Stimulated activated CD8-positive, alpha-beta memory T cell treated with anti-CD3 and anti-CD28 coated beads, Interleukin-15, amount 100 ng/mL, for 4 hours (primary cell): ENCODE results near the gene SEMA3C.

ENCODE experiments used
- DNase-seq, 2 donors: peaks; one replicate each; pipeline ENCODE4 v3.0.0-alpha.2; 2020; ENCODE audit warnings: low read depth in 2 of 2

Gene SEMA3C

DNA sequence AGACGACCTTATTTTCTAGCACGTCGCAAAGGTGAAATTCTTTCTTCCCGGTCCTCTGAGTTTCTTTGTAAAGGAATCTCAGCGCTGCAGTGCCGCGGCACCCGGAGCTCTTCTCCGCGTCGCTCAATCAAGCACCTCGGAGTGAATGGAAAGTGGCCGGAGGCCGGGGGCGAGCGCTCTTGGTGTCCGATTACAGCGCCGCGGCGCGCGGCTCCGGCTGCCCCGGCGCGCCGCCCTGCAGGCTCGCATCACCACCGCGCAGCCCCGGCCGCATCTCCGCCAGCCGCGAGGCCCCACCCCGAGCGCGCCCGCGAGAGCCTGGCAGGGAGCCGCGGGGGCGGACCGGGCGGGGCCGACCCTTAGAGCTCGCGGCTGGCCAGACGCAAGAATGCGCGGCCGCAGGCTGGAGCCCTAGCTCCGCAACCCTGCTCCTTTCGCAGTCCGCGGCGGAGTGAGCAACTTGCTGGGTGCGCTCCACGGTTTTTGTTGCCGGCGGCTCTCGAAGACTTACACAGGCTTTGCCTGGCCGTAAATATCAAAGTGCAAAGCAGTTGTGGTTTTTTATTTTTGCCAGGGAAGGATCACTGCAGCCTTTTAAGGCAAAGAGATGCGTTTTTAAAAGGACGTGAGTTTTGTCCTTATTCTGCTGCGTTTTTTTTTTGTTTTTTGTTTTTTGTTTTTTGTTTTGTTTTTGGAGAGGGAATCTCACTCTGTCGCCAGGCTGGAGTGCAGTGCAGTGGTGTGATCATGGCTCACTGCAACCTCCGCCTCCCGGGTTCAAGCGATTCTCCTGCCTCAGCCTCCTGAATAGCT, at the start of gene SEMA3C:
SEMA3C (minus strand) TSS at position 143 of the 813 bp plus-strand sequence. CDS start 2,270 bp downstream, outside the sequence.
- peak in 1 of 2 donors; percentile 0 for DNase-seq

- no peak for DNase-seq
These were observed 49.8 kb upstream of the SEMA3C start for GRCh38 chr7:80968606-80969005.

DNA sequence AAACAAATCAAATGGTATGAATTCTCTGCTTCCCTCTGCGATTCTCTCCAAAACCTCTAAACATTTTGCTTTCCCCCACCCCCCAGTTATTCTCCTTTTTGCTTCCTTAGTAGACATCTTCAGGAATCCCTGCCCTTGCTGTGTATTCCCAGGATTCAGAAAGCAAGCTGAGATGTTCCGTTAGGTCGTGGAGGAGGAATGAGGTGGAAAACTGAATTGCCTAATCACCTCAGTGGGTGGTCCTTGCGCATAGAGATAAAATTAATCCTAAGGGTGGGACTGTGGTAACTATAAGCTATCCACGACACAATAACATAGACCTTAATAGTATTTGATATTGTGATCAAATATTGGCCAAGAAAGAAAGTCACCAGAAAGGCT, 49.1 kb upstream of the SEMA3C start:
- no peak for DNase-seq

- no peak for DNase-seq
These were observed 48.4 kb upstream of the SEMA3C start for GRCh38 chr7:80967071-80967916.

DNA sequence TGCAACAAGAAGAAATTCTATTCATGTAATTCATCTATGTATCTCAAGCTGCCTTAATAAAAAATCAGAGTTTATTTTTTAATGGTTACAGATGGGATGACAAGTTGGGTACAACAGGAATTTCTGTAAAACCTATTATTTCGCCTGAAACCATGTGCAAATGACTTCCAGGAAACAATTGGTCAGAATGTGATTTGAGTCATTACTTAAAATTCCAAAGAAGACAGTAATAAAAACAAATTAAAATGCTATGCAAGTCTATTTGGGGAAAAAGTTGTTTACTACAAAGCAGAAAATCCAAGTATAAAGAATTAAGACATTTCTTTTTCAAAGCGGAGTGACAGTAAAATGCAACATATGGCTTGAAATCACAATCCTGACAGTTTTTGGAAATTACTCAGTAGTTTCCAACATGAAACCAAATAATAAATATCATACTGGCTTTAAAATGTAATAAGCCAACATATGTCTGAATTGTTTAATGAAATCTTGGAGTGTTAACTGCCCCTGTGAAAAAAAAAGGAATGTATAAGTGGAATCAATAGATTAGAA, 41.5 kb upstream of the SEMA3C start:
- no peak for DNase-seq

- no peak for DNase-seq
These were observed 38.5 kb upstream of the SEMA3C start for GRCh38 chr7:80957226-80957777.

DNA sequence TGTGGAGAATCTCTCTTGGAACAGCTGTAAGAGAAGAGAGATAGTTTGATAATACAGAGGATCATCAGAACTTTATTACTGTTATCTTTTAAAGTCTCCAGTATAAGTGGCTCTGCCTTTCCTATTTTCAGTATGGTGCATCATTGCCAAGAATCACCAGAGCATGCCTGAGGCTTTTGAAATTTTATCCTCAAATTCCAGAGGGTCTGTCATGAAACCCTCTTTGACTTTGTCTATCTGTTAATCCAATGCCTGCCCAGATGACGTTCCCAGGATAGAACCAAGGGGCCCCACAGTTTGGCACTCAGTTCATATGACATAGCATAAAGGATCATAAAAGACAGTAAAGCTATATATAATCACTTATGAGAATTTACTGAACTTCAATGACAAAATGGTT, 35.3 kb upstream of the SEMA3C start:
- no peak for DNase-seq

DNA sequence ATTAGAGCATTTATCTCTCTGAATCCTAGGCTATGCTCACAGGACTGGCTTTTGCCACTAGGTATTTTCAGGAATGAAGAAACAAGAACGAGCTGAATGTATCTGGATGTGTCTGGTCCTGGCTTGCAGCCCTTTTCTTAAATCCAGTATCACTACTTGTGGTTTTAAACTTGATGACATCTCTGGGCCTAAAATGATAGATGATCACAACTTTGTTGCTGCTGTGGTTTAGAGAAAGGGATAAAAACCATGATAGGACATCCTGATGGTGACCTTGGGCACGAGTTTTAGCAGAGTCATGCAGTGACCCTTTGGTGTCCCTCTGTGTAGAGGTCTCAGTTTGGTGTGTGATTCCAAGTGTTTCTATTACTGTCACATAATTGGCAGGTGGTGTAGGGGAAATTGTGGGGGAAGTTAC, 31.7 kb upstream of the SEMA3C start:
- DNase-seq: no peak

DNA sequence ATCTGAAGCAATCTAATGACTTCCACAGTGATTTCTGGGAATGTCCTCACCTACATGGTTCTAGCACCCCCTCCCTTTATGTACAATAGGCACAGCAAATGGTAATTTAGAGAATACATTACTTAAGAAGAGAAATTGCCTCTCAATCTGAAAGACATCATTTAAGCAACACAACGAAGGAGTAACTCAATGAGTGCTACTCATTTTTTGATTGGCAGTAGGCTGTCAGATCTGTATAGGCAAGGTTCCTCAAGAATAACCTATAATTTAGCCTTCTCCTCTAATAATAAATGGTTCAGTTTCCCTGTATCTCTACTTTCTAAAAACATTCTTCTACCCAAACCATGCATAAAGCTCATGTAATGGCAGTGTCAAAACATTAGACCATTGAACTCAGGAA, 30.6 kb upstream of the SEMA3C start:
- DNase-seq: no peak

GRCh38 chr7:80946858-80947257, 28.0 kb upstream of the SEMA3C start:
- no peak for DNase-seq

DNA sequence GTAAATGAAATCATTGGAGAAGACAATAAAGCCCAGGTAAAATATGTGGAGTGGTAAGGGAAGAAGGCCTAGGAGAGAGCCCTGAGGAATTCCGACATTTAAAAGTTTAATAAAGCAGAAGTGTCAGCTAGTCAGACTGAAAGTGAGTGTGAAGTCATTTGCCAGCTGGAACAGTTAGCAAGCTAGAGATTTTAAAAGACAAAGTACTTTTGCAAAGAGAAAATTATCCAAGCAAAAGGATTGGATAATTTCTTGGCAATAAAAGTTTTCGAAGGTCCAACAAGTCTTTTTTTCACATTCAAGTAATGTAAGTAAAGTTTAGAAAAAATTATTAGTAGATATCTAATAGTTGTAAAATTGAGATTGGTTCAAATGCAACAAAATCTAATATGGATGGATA, 27.1 kb upstream of the SEMA3C start:
- DNase-seq: no peak

DNA sequence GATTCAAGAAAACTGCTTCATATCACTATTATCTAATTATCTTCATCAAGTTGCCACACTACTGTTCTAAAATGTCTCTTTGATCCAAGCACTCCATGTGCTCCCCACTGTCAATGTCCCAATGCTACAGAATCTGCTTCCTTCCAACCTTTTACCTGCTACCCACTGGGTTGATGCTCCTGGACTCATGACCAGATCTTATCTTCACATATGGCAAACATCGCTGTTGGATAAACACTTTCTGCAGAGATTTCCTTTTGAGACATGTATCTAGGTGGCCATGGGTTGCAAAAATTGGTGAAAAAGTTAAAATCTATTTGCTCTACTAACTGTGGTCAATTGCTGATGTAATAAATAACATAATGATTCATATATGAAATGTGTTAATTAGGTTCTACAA, 24.5 kb upstream of the SEMA3C start:
- no peak for DNase-seq

DNA sequence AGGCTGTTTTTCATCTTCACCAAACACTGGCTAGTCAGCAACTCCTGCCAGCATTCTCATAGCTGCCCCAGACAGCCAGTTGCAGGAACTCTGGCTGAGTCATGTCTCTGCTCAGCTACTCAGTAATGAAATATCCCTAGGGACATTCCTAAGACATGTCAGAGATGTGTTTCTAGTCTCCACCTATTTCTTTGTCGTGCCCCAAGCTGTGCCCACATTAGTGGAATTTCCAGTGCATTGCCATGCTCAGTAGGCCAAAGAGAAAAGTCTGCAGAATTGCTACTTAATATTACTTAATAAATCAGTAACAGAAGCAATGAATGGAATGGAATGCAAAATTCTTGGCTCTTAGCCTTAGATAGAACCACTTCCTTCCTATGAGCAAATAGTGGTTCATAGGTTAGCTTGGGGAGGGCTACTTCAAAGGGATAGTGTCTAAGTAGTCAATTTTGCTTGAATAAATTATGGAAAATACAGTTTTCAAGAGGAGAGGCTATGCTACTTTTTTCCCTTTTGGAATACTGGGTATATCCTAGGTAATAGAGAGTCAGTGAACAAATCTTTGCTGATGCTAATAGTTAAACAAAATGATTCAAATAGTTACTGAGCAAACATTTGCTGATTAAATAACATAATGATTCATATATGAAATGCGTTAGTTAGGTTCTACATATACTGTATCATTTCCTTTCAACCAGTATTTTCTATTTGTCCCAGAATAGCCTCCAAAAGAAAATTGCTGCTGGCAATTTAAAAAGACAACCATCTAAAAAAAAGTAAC, 23.6 kb upstream of the SEMA3C start:
- no peak for DNase-seq

DNA sequence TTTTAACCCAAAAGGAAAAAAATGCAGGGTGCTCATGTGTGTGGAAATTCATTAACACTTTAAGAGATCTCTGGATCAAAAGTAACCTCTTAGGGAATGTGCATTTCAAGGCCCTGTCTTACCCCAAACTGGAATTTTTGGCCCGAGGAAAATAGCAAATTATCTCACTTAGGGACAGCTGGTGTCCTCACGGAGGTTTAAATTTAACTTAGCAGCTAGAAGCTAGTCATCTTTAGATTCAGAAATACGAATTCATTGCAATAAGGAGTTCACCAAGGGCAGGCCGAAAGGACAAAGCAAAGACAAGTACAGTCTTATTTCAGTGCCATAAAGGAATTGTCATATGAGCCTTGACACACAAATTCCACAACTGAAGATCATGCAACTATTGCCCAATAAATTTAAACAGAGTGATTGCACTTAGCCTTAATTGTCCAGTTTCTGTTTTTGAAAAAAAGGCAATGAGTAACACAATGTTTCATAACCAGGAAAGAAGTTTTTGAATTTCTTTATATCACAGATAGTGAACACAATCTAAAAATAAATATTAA, 22.4 kb upstream of the SEMA3C start:
- DNase-seq: no peak

DNA sequence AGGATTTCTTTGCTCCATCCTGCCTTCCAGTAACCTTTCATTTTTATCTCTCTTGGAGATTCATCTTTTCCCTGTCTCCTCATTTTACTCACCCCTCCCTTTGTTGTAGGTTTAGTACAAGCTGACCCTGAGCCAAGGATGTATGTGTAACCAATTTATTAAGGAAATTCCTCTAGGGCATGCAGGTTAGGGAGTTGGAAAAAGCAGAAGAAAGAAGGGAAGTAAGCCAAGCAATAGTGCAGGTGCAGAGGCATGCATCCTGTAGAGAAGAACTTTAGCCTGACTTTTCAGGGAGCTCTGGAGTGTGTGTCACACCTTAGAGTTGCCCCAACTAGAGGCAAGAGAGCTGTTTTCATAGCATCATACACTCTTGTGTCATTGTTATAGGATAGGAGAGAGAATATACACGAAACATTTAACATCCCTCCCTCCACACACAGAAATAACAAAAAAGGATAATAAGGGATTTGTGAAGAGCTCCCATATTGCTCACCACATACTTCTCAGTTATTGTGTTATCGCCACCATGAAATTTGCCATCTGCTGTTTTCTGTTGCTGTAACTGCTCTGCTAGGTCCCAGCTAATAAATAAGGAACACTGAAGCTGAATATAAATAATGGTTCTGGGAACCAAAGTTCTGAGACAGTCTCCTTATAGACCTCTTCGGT, 21.8 kb upstream of the SEMA3C start:
- no peak for DNase-seq

- no peak for DNase-seq
These were observed 18.5 kb upstream of the SEMA3C start for GRCh38 chr7:80937336-80937735.

- DNase-seq: no peak
These were observed 17.3 kb upstream of the SEMA3C start for GRCh38 chr7:80935991-80936780.

DNA sequence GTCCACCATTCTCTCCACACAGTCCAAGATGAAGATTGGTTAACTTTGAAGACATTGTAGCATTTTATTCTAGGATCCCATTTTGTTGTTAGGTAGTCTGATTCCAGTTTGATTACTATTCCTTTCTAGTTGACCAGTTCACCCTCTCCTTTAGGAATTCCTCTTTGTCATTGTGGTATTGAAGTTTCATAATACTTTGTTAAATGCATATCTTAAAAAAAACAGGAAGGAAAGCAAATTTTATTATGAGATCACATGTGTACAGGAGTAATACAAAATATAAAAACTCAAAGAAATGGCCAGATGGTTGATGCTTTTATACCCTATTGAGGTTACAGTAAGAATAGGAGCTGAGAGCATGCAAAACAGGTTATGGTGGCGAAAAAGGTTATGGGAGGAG, 15.5 kb upstream of the SEMA3C start:
- DNase-seq: no peak

- DNase-seq: no peak
These were observed 13.7 kb upstream of the SEMA3C start for GRCh38 chr7:80932536-80932935.

DNA sequence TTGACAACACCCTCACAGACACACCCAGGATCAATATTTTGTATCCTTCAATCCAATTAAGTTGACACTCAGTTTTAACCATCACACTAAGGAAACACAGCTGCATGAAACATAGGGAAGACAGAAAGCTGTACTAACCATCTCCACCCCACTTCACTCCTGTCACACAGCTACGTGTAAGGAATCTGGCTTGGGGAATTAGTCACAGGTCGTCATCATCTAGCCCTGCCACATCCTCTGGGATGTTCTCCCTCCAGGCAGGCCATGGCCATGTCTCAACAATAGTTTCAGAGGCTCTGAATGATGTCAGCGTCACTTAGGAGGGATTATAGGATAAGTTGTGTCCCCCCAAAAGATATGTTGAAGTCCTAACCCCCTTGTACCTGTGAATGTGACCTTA, 10.8 kb upstream of the SEMA3C start:
- no peak for DNase-seq
